ENCODE measurements around the gene TCN1.
"Not testable (repeated sequence)": the region's sequence is repeated elsewhere in the genome, so short reads cannot be mapped to it uniquely, and the experiment has no call there.

Gene TCN1

DNA sequence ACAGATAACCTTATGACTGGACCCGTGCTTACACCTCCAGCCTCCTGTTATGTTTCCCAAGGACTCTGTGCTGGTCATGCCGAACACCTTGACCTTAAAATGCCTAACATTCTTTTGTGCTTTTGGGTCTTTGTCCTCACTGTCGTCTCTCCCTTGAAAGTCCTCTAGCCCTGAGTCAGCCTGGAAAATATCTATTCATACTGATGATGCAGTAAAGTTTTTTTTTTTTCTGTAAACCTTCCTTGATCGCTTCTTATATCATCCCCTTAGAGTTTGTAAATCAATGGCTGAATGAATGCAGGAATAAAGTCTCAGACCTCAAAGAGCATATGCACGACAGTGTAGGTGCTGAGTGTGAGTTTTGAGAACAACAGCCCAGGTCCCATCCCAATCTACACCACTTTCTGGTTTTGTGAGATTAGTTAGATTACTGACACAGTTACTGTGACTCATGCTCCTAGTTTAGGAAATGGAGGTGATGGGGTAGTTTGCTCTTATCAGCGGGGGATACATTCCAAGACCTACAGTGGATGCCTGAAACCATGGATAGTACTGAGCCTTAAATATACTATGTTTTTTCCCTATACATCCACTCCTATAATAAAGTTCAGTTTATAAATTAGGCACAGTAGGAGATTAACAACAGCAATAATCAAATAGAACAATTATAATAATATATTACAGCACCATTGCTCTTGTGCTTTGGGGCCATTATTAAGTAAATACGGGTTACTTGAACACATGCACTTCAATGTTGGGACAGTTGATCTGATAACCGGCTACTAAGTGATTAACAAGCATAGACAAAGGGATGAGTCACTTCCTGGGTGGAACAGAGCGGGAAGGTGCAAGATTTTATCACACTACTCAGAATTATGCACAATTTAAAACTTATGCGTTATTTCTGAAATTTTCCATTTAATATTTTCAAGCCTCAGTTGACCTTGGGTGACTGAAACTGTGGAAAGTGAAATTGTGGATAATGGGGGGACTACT lies 8.6 kb downstream of the TCN1 start:
- DNase-seq = no peak

GRCh38 chr11:59854871-59855270 lies 11.4 kb downstream of the TCN1 start:
- no peak for DNase-seq

GRCh38 chr11:59851416-59851815 lies 14.9 kb downstream of the TCN1 start:
- DNase-seq = not testable (repeated sequence)

GRCh38 chr11:59849551-59849950 lies 16.7 kb downstream of the TCN1 start:
- DNase-seq = not testable (repeated sequence)

DNA sequence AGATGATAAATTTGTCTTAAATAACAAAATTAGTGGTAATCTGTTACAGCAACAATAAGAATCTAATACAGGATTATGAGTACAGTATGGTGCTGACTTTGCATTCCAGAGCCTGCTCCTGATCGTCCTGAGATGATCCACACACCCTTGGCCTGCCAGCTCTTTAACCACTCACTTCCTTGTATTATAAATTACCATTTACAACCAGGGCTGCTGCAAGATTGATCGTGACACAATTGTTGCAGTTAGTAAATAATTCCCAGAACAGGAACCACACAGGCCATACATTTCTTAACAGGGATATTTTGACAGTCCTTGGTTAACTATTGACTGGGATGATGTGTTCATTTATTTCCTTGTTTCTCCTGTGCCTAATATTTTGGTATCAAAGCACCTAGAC lies 17.2 kb downstream of the TCN1 start:
- no peak for DNase-seq

DNA sequence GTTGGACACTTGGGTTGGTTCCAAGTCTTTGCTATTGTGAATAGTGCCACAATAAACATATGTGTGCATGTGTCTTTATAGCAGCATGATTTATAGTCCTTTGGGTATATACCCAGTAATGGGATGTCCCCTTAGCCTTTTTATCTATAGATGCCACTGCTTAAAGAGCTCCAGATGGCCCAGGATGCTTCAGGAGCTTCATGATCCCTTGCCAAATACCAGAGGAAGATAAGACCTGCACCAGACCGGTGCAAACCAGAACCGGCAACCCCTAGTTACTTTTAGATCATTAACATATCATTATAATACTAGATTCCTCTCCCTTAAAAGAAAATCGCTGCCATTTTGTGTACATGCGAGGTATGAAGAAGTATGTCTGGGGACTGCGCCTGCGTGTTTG lies 17.8 kb downstream of the TCN1 start:
- not testable (repeated sequence) for DNase-seq

- DNase-seq = no peak
These were observed 18.7 kb downstream of the TCN1 start for GRCh38 chr11:59847626-59848025.

GRCh38 chr11:59846556-59846955 lies 19.7 kb downstream of the TCN1 start:
- DNase-seq = no peak

DNA sequence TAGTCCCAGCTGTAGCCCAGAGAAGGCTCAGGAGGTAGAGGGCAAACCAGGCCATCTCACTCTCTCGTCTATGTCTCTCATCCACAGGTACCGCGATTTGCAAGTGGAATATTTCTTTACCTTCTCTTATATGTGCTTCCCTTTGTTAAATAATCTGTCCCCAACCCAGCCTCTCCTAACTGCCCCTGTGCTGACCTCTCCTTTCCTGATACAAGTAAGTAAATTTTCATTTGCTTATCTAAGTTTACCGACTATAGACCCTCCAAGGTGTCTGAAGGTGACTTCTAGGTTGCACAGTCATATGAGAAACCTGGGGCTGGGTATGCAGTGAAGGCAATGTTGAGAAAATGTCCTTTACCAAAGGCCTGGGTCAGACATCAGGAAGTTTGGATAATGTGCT lies 20.9 kb downstream of the TCN1 start, which contains the start of gene CBLIF:
TSS of gene CBLIF (minus strand) at position 101 of the 400 bp plus-strand sequence. CDS start at position 55, 46 bp downstream.
- no peak for DNase-seq

DNA sequence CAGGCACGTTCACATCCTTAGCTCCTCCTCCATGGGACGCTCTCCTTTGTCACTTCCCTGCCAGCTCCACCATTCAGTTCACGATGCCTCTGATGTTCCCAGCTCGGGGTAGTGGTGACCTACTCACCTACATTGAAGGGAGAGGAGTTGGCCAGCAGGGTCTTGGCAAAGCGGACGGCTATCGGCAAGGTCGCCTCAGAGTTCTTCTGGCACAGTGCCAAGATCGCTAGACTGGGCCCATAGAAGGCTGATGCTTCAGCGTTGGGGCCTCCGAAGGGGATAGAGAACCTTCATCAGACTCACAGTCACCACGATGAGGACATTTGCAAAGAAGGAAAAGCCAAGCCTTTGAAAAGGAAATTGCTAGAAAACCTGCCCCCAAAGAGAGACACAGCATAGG lies 24.0 kb downstream of the TCN1 start:
- no peak for DNase-seq

- DNase-seq = no peak
These were observed 24.8 kb downstream of the TCN1 start for GRCh38 chr11:59841514-59841913.

DNA sequence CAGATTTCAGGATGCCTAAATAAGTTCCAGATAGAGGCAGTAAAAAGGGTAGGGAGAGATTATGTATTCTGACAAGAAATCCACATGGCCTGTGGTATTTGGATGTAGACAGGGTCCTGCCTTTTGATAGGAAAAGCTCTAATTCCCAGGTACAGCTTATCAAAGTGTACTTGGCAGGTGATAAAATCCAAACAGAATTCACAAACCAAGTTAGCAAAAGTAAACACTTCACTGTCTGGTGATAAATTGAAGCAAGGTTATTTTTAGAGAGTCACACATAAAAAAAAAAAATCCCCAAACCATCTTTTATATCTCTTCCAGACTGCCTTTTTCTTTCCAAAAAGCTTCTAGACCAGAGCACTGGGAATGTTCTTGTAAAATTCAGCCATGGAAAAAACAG lies 26.7 kb downstream of the TCN1 start:
- DNase-seq = no peak

DNA sequence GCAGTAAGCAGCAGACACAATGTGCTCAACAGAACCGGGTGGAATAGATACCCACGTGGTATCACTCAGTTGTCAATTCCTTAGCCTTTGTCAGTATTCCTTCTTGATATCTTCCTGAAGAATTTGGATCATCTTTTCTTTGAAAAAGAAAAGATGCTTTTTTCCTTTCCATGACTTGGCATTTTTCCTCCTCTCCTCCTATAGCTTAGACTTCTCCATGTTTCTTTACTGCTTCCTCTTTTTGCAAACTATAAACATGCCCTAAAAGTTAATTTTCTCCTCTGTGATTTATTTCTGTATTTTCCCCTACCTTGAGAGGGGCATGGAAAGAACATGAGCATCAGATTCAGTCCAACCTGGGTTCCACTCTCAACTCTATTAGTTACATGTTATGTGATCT lies 32.7 kb downstream of the TCN1 start:
- no peak for DNase-seq

GRCh38 chr11:59829358-59829757 lies 36.9 kb downstream of the TCN1 start:
- no peak for DNase-seq

GRCh38 chr11:59822989-59823566 lies 43.2 kb downstream of the TCN1 start:
- peak; percentile 61 to 66 for DNase-seq

DNA sequence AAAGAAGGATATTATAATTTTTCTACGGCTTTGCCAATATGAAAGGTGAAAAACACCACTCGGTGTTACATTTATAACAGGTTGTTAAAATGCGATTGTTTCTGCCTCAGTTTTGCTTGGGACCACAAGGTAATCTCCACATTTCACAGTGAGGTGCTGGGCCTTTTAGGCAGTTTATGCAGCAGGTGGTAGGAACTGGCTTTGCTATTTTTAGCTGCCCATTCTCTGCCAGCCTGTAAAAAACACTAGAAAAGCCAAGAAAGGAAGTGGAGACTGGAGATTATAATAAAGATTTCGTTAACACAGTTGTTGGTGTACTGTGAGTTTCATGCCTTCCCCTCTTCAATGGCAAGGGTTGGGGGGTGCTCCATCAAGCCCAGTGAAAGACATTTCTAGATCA lies 47.7 kb downstream of the TCN1 start:
- no peak for DNase-seq

DNA sequence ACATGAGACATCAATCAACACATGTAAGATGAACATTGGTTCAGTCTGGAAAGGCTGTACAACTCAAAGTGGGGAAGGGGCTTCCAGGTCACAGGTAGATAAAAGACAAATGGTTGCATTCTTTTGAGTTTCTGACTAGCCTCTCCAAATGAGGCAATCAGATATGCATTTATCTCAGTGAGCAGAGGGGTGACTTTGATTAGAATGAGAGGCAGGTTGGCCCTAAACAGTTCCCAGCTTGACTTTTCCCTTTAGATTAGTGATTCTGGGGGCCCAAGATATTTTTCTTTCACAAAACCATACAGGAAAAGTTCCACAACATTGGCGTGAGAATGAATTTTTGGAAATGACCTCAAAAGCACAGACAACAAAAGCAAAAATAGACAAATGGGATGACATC lies 49.9 kb downstream of the TCN1 start:
- DNase-seq = not testable (repeated sequence)

DNA sequence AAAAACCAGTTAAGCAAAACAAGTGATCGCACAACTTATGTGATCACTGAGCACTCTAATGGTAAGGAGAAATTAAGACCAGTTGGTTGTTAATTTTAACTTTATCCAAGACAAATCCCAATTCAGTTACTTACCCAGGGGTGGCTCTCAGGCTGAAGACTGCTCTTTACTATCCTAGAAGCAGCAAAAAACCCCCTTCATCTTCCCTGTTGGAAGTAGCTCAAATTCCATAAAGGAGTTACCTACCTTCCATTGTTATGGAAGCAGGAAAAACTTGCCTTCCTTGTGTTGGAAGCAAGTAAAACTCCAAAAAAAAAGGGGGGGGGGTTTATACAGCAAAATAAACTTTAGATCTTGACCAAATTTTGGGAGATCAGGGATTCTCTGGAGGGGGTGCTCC lies 50.5 kb downstream of the TCN1 start:
- no peak for DNase-seq

DNA sequence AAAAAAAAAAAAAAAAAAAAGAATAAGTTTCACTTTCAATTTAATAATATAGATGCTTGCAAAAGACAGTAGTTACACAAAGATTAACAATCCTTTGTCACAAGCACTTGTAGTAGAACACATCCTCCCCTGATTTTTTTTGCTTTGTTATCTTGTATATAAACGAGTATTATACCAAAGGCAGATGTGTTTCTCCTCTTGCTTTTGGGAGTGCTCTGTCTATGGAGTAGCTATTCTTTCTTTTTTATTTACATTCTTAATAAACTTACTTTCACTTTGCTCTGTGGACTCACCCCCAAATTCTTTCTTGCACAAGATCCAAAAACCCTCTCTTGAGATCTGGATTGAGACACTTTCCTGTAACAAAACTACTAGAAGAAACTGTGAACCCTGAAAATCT lies 52.3 kb downstream of the TCN1 start:
- DNase-seq = no peak

GRCh38 chr11:59813364-59813763 lies 52.9 kb downstream of the TCN1 start:
- DNase-seq = no peak

DNA sequence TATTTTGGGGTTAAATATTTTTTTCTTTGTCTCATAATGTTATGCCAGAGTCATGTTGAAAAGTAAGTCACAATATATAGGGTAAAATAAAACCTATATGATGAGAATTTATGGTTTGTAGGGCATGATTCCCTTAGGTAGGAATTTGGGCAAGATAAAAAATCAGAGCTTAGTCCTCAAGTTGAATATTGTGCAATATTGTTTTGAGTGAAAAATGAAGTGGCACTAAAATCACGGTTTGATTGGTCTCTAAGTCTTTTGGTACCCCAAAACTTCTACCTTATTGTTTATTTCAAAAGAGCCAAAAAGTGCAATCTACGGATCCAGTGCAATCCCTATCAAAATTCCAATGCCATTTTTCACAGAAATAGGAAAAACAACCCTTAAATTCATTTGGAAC lies 54.1 kb downstream of the TCN1 start:
- no peak for DNase-seq

DNA sequence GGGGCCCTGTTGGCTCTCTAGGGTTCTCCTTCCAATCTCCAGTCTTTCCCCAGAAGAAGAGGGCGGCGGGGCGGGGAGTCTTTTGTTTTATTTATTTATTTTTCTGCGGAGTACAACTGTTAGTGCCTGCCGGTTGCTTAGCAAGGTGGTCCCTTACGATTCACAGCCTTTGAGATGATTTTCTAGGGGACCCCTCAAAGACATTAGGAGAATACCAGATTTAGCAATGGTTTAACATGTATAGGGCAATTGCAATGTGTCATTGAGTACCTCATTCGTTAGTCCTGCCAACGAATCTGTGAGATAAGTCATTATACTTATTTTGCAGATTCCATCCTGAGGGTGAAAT lies 55.4 kb downstream of the TCN1 start:
- no peak for DNase-seq

- peak; percentile 89 to 91 for DNase-seq
These were observed 55.9 kb downstream of the TCN1 start, which contains the start of gene MRPL16 for GRCh38 chr11:59810189-59810910. Gene MRPL16 (minus strand): TSS chr11:59810778. CDS start chr11:59810658, 120 bp downstream.
